Measurements from ENCODE around the gene WDR18. TPM values are rescaled to one million over a fixed set of nuclear protein-coding genes. Genes with fewer than 3 reads are reported as not detected.

Gene WDR18
- polyA plus RNA-seq, 1 of the 3 experiments (the other 2 are of a cell fraction), result 47.9 TPM

GRCh38 chr19:936175-936546 lies 48.0 kb upstream of the WDR18 start:
- POLR2A ChIA-PET, result interaction anchor here (0.9 kb wide), 1 partner anchor 48 kb away, joined by 3 read pairs; the partner anchor contains the start of gene WDR18
- no peaks in the 10 kb centered on the region for H3K36me3 ChIP-seq (replicated peaks in 1 of 2; ENCODE audit: control insufficient read depth in 1 of 2, insufficient read depth in 2 of 2, low read length in 1 of 2)

DNA sequence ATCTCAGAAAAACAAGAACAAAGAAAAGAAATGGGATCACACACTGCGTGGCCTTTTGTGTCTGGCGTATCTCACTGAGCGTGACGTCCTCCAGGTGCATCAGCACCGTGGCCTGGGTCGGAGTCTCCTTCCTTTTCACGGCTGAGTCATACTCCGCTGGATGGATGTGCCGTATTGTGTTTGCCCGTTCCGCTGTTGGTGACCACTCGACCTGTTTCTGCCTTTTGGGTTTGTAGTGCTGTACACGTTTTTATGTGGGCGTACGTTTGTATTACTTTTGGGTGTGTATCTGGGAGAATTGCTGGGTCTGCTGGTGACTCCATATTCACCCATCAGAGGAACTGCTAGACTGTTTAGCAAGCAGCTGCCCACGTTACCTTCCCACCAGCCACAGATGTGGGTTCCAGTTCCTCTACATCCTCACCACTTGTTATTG lies 46.9 kb upstream of the WDR18 start:
- Histone ChIP-seq H3K27ac (ENCODE audit: low read depth in 2 of 2, low read length in 1 of 2) (no peak overlapping the region; a peak in 1 of 4 replicates), H3K79me2 (ENCODE audit: insufficient read depth) (peaks cover 45% of the 10 kb centered on the region)
- CTCF ChIA-PET, result no interaction called here

More at GRCh38 chr19:936175-936546, 48.0 kb upstream of the WDR18 start:
- no peaks in the 10 kb centered on the region for H3K9me2 ChIP-seq
- H3K4me3 ChIP-seq (ENCODE audit: low read depth in 2 of 2, low read length in 1 of 2), result no peak overlapping the region
- peaks cover 19% of the 10 kb centered on the region for H4K20me1 ChIP-seq (ENCODE audit: insufficient read depth)
- H2AFZ ChIP-seq (ENCODE audit: low read depth), result no peak overlapping the region
- H3K79me2 ChIP-seq (ENCODE audit: insufficient read depth), result peaks cover 34% of the 10 kb centered on the region
- CTCF ChIA-PET, result interaction anchor here (0.9 to 1.0 kb wide), 2 partner anchors 47 to 72 kb away, joined by 3 to 4 read pairs; no protein-coding TSS in a partner anchor
- DNase-seq, result no peak
- peak overlapping the region in 1 of 2 experiments; percentile 0; a peak in 1 of 4 replicates for H3K27ac ChIP-seq (ENCODE audit: low read depth in 2 of 2, low read length in 1 of 2)
- H3K9me3 ChIP-seq, result no peaks in the 10 kb centered on the region
- H3K4me1 ChIP-seq (ENCODE audit: control insufficient read depth in 1 of 2, insufficient read depth in 2 of 2, low read depth in 1 of 2, low read length in 1 of 2), result peaks cover 16 to 58% of the 10 kb centered on the region in 2 experiments; a peak in 3 of 4 replicates
- peaks cover 8% of the 10 kb centered on the region for H3F3A ChIP-seq (replicated peaks; ENCODE audit: insufficient read depth)
- no peak overlapping the region for H3K9ac ChIP-seq
- TF ChIP-seq MEF2A (IDR thresholded peaks at IDR 0.05; ENCODE audit: borderline replicate concordance, low read depth) (no peak), USF2 (IDR thresholded peaks at IDR 0.05; ENCODE audit: borderline replicate concordance, low read depth, low read length) (no peak), RXRA (IDR thresholded peaks at IDR 0.05; ENCODE audit: borderline replicate concordance, low read depth) (no peak), YY1 (IDR thresholded peaks at IDR 0.05; ENCODE audit: low read depth) (no peak)
- WGBS (ENCODE audit: low lambda C conversion rate), result 97% methylated on average over 6 of the region's 10 CpGs
- no peaks in the 10 kb centered on the region for H3K27me3 ChIP-seq (ENCODE audit: insufficient read depth)
- no peak overlapping the region for H3K4me2 ChIP-seq

More for the DNA sequence above, 46.9 kb upstream of the WDR18 start:
- no peak for DNase-seq
- Histone ChIP-seq H2AFZ (ENCODE audit: low read depth) (no peak overlapping the region), H3K36me3 (replicated peaks in 1 of 2; ENCODE audit: control insufficient read depth in 1 of 2, insufficient read depth in 2 of 2, low read length in 1 of 2) (no peaks in the 10 kb centered on the region), H3F3A (replicated peaks; ENCODE audit: insufficient read depth) (peaks cover 13% of the 10 kb centered on the region), H3K9me2 (no peaks in the 10 kb centered on the region), H3K4me1 (ENCODE audit: control insufficient read depth in 1 of 2, insufficient read depth in 2 of 2, low read depth in 1 of 2, low read length in 1 of 2) (peaks cover 19 to 65% of the 10 kb centered on the region in 2 experiments; a peak in 3 of 4 replicates), H3K9ac (no peak overlapping the region), H3K4me3 (ENCODE audit: low read depth in 2 of 2, low read length in 1 of 2) (no peak overlapping the region), H3K27me3 (ENCODE audit: insufficient read depth) (no peaks in the 10 kb centered on the region), H4K20me1 (ENCODE audit: insufficient read depth) (peaks cover 30% of the 10 kb centered on the region), H3K4me2 (no peak overlapping the region), H3K9me3 (no peaks in the 10 kb centered on the region)
- TF ChIP-seq MEF2A (IDR thresholded peaks at IDR 0.05; ENCODE audit: borderline replicate concordance, low read depth) (no peak), CHD2 (IDR thresholded peaks at IDR 0.05; ENCODE audit: low read length, partially characterized antibody) (no peak), GATA2 (CRISPR knock-in tag; IDR thresholded peaks at IDR 0.05) (no peak)
- TF ChIP-seq, protein P1, sequence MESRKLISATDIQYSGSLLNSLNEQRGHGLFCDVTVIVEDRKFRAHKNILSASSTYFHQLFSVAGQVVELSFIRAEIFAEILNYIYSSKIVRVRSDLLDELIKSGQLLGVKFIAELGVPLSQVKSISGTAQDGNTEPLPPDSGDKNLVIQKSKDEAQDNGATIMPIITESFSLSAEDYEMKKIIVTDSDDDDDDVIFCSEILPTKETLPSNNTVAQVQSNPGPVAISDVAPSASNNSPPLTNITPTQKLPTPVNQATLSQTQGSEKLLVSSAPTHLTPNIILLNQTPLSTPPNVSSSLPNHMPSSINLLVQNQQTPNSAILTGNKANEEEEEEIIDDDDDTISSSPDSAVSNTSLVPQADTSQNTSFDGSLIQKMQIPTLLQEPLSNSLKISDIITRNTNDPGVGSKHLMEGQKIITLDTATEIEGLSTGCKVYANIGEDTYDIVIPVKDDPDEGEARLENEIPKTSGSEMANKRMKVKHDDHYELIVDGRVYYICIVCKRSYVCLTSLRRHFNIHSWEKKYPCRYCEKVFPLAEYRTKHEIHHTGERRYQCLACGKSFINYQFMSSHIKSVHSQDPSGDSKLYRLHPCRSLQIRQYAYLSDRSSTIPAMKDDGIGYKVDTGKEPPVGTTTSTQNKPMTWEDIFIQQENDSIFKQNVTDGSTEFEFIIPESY (IDR thresholded peaks at IDR 0.05; ENCODE audit: borderline replicate concordance, low read depth), result no peak
- WGBS (ENCODE audit: low lambda C conversion rate), result 94% methylated on average over 16 of the region's 16 CpGs
- POLR2A ChIA-PET, result no interaction called here

Data from SK-N-SH (cell line).